H9 (cell line): ENCODE data around the gene VWF. TPM values are rescaled to one million over a fixed set of nuclear protein-coding genes. Genes with fewer than 3 reads are reported as not detected.
"Not testable (repeated sequence)": the region's sequence is repeated elsewhere in the genome, so short reads cannot be mapped to it uniquely, and the experiment has no call there.

Experiments
- DNase-seq: peaks from one replicate; pipeline ENCODE4 v3.0.0-alpha.2; 2017
- H2AFZ ChIP-seq: one replicate; pipeline ENCODE4 v1.6.1; 2013; ENCODE audit warnings: mild to moderate bottlenecking, low read length, control low read depth, moderate library complexity
- H2AK5ac ChIP-seq: 2 replicates; pipeline ENCODE4 v1.6.1; 2013; ENCODE audit warnings: low read length, control low read depth, mixed read lengths; ENCODE audit not compliant: insufficient read length
- H2BK120ac ChIP-seq: one replicate; pipeline ENCODE4 v1.6.1; 2013; ENCODE audit warnings: low read depth, mild to moderate bottlenecking, low read length, control low read depth, inconsistent platforms; ENCODE audit not compliant: poor library complexity, severe bottlenecking
- H2BK12ac ChIP-seq: 2 replicates; pipeline ENCODE4 v1.6.1; 2013; ENCODE audit warnings: low read length, control low read depth, mixed read lengths, low read depth; ENCODE audit not compliant: insufficient read length
- H2BK15ac ChIP-seq: 2 replicates; pipeline ENCODE4 v1.6.1; 2013; ENCODE audit warnings: low read depth, low read length, control low read depth
- H2BK20ac ChIP-seq: one replicate; pipeline ENCODE4 v1.6.1; 2013; ENCODE audit warnings: low read depth, mild to moderate bottlenecking, low read length, control low read depth, inconsistent platforms; ENCODE audit not compliant: poor library complexity, severe bottlenecking
- H2BK5ac ChIP-seq: 2 replicates; pipeline ENCODE4 v1.6.1; 2013; ENCODE audit warnings: low read length, control low read depth, mixed read lengths; ENCODE audit not compliant: insufficient read length
- H3K14ac ChIP-seq: 2 replicates; pipeline ENCODE4 v1.6.1; 2013; ENCODE audit warnings: low read length, control low read depth; ENCODE audit not compliant: insufficient read depth
- H3K18ac ChIP-seq: 2 replicates; pipeline ENCODE4 v1.6.1; 2013; ENCODE audit warnings: low read depth, mild to moderate bottlenecking, mixed read lengths, low read length, control low read depth; ENCODE audit not compliant: insufficient read length
- H3K23ac ChIP-seq: 2 replicates; pipeline ENCODE4 v1.6.1; 2013; ENCODE audit warnings: low read length, control low read depth, mixed read lengths, low read depth; ENCODE audit not compliant: insufficient read length
- H3K23me2 ChIP-seq: 2 replicates; pipeline ENCODE4 v1.6.1; 2013; ENCODE audit warnings: low read depth, mild to moderate bottlenecking, mixed read lengths, low read length, control low read depth; ENCODE audit not compliant: insufficient read length, poor library complexity, severe bottlenecking
- H3K27ac ChIP-seq: 2 replicates; pipeline ENCODE4 v1.5.1; 2013; ENCODE audit warnings: low read length, control low read depth, mixed read lengths, low read depth; ENCODE audit not compliant: insufficient read length
- H3K27me3 ChIP-seq: 2 replicates; pipeline ENCODE4 v1.6.1; 2013; ENCODE audit warnings: low read length, control low read depth, inconsistent platforms; ENCODE audit not compliant: insufficient read depth
- H3K4ac ChIP-seq: 2 replicates; pipeline ENCODE4 v1.6.1; 2013; ENCODE audit warnings: low read depth, mild to moderate bottlenecking, control low read depth, inconsistent platforms, low read length, moderate library complexity
- H3K4me1 ChIP-seq: 2 replicates; pipeline ENCODE4 v1.6.1; 2013; ENCODE audit warnings: low read length, control low read depth, inconsistent platforms; ENCODE audit not compliant: insufficient read depth
- H3K4me2 ChIP-seq: 2 replicates; pipeline ENCODE4 v1.6.1; 2013; ENCODE audit warnings: low read length, control low read depth, mixed read lengths; ENCODE audit not compliant: insufficient read length, insufficient read depth
- H3K56ac ChIP-seq: 2 replicates; pipeline ENCODE4 v1.6.1; 2013; ENCODE audit warnings: low read depth, mild to moderate bottlenecking, mixed read lengths, low read length, control low read depth; ENCODE audit not compliant: insufficient read length
- H3K79me1 ChIP-seq: 2 replicates; pipeline ENCODE4 v1.6.1; 2013; ENCODE audit warnings: low read depth, mild to moderate bottlenecking, moderate library complexity, low read length, control low read depth, inconsistent platforms; ENCODE audit not compliant: insufficient read depth, poor library complexity, severe bottlenecking
- H3K79me2 ChIP-seq: 2 replicates; pipeline ENCODE4 v1.6.1; 2013; ENCODE audit warnings: low read length, control low read depth, inconsistent platforms; ENCODE audit not compliant: insufficient read depth
- H3K9ac ChIP-seq: 2 replicates; pipeline ENCODE4 v1.6.1; 2013; ENCODE audit warnings: low read length, control low read depth, mixed read lengths; ENCODE audit not compliant: insufficient read length; ENCODE audit errors: extremely low read depth
- H3K9me3 ChIP-seq: one replicate; pipeline ENCODE4 v1.6.1; 2013; ENCODE audit warnings: low read depth, low read length, inconsistent platforms; ENCODE audit not compliant: control insufficient read depth
- H3T11ph ChIP-seq: one replicate; pipeline ENCODE4 v1.6.1; 2013; ENCODE audit warnings: mild to moderate bottlenecking, low read length, control low read depth, inconsistent platforms
- H4K20me1 ChIP-seq: one replicate; pipeline ENCODE4 v1.6.1; 2013; ENCODE audit not compliant: control insufficient read depth, insufficient read length, insufficient read depth
- H4K5ac ChIP-seq: 2 replicates; pipeline ENCODE4 v1.6.1; 2013; ENCODE audit warnings: low read depth, mild to moderate bottlenecking, mixed read lengths, low read length, control low read depth; ENCODE audit not compliant: insufficient read length
- H4K8ac ChIP-seq: replicated peaks from 2 replicates; pipeline ENCODE4 v1.6.1; 2013; ENCODE audit warnings: low read length, control low read depth, mixed read lengths, low read depth; ENCODE audit not compliant: insufficient read length
- H4K91ac ChIP-seq: 2 replicates; pipeline ENCODE4 v1.6.1; 2013; ENCODE audit warnings: low read depth, mild to moderate bottlenecking, moderate library complexity, mixed read lengths, low read length, control low read depth; ENCODE audit not compliant: insufficient read length
- H3K27ac Mint-ChIP-seq, 3 experiments: 2 replicates in 2 of 3; 3 replicates in 1 of 3; pipeline ENCODE4 v1.8.0; 2020 to 2021; ENCODE audit warnings: mixed read lengths in 3 of 3, mild to moderate bottlenecking in 1 of 3, moderate library complexity in 1 of 3
- H3K27me3 Mint-ChIP-seq: 2 replicates; pipeline ENCODE4 v1.8.0; 2021; ENCODE audit warnings: low read depth, mild to moderate bottlenecking, moderate library complexity, mixed read lengths
- H3K36me3 Mint-ChIP-seq, 3 experiments: 2 replicates in 2 of 3; 3 replicates in 1 of 3; pipeline ENCODE4 v1.8.0; 2020 to 2021; ENCODE audit warnings: low read depth in 3 of 3, mixed read lengths in 3 of 3; ENCODE audit not compliant: insufficient read depth in 1 of 3
- H3K4me1 Mint-ChIP-seq, 2 experiments: 2 replicates each; pipeline ENCODE4 v1.8.0; 2020; ENCODE audit warnings: mixed read lengths in 2 of 2
- H3K4me3 Mint-ChIP-seq, 2 experiments: 2 replicates in 1 of 2; 3 replicates in 1 of 2; pipeline ENCODE4 v1.8.0; 2020 to 2021; ENCODE audit warnings: mild to moderate bottlenecking in 2 of 2, mixed read lengths in 2 of 2, moderate library complexity in 1 of 2
- H3K9me3 Mint-ChIP-seq, 2 experiments: 2 replicates in 1 of 2; 3 replicates in 1 of 2; pipeline ENCODE4 v1.8.0; 2020; ENCODE audit warnings: mild to moderate bottlenecking in 2 of 2, mixed read lengths in 2 of 2, moderate library complexity in 1 of 2
- WGBS: extraction: QIAGEN DNeasy Blood & Tissue Kit; methylation state at CpG from one replicate; pipeline ENCODE4 v1.1.7; 2013; ENCODE audit warnings: missing lambda C conversion rate, low lambda C conversion rate, mixed read lengths; ENCODE audit not compliant: insufficient read length; ENCODE audit errors: extremely low coverage; 5-methylcytosine and 5-hydroxymethylcytosine counted together
- total RNA-seq: library from RNA; stranded (reverse); gene quantifications from 2 replicates; pipeline ENCODE4 v1.2.1, GENCODE V29; 2021
- TF ChIP-seq, protein P1 (sequence below): fragments of 200-600 bp; sonication (generic); conservative IDR thresholded peaks from 3 replicates; pipeline ENCODE4 v1.8.0; 2021; ENCODE audit warnings: antibody characterized with exemption, mild to moderate bottlenecking

The VWF gene
- total RNA-seq, 1 experiment from 2014 or later: 0.17 TPM

DNA sequence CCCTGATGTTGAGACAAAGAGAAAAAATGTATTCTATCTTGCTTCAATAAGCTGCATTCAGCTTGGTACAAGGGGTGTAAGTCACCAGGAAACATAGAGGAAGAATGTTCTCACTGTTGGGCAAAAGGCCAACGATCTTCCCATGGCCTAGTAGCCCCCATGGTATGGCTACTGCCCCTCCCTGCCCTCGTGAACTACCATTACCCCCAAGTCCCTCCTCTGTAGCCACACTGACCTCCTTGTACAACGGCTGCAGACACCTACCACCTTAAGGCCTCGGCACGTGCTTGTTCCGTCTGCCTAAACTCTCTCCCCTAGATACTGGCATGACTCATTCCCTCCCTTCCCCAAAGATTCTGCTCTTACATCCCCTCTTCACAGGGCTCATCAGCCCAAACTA lies 97.5 kb downstream of the VWF start:
- Histone ChIP-seq H3K27me3 (no peaks in the 10 kb centered on the region), H4K20me1 (no peaks in the 10 kb centered on the region), H3K4me2 (no peak overlapping the region), H2BK12ac (no peak overlapping the region), H2BK120ac (no peak overlapping the region), H3K23ac (no peak overlapping the region), H4K91ac (no peak overlapping the region), H3K56ac (no peak overlapping the region), H3K79me1 (no peaks in the 10 kb centered on the region), H3K4me1 (no peaks in the 10 kb centered on the region), H3K9me3 (no peaks in the 10 kb centered on the region), H2BK20ac (no peak overlapping the region), H4K5ac (no peak overlapping the region), H2AK5ac (no peak overlapping the region), H3T11ph (no peak overlapping the region), H3K14ac (no peak overlapping the region), H3K4ac (no peak overlapping the region), H2BK15ac (no peak overlapping the region), H3K79me2 (no peaks in the 10 kb centered on the region), H2AFZ (no peak overlapping the region), H2BK5ac (no peak overlapping the region), H3K27ac (no peak overlapping the region), H4K8ac (no peak overlapping the region), H3K18ac (no peak overlapping the region), H3K23me2 (no peaks in the 10 kb centered on the region), H3K9ac (no peak overlapping the region)
- no peak overlapping the region for H3K27ac Mint-ChIP-seq
- H3K27me3 Mint-ChIP-seq: peaks cover 2% of the 10 kb centered on the region; the same call in 1 of the 2 replicates
- no peak overlapping the region for H3K4me3 Mint-ChIP-seq
- TF ChIP-seq, protein P1, sequence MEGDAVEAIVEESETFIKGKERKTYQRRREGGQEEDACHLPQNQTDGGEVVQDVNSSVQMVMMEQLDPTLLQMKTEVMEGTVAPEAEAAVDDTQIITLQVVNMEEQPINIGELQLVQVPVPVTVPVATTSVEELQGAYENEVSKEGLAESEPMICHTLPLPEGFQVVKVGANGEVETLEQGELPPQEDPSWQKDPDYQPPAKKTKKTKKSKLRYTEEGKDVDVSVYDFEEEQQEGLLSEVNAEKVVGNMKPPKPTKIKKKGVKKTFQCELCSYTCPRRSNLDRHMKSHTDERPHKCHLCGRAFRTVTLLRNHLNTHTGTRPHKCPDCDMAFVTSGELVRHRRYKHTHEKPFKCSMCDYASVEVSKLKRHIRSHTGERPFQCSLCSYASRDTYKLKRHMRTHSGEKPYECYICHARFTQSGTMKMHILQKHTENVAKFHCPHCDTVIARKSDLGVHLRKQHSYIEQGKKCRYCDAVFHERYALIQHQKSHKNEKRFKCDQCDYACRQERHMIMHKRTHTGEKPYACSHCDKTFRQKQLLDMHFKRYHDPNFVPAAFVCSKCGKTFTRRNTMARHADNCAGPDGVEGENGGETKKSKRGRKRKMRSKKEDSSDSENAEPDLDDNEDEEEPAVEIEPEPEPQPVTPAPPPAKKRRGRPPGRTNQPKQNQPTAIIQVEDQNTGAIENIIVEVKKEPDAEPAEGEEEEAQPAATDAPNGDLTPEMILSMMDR: no peak
- H3K9me3 Mint-ChIP-seq: peaks cover 9 to 10% of the 10 kb centered on the region in 2 experiments; a peak in 3 of 5 replicates
- DNase-seq: peak; percentile 8
- peaks cover 0 to 8% (median 0%) of the 10 kb centered on the region in 3 experiments; a peak in 4 of 7 replicates for H3K36me3 Mint-ChIP-seq
- no peaks in the 10 kb centered on the region for H3K4me1 Mint-ChIP-seq
- no CpG with 5 or more reads among the region's 6 CpGs for WGBS

DNA sequence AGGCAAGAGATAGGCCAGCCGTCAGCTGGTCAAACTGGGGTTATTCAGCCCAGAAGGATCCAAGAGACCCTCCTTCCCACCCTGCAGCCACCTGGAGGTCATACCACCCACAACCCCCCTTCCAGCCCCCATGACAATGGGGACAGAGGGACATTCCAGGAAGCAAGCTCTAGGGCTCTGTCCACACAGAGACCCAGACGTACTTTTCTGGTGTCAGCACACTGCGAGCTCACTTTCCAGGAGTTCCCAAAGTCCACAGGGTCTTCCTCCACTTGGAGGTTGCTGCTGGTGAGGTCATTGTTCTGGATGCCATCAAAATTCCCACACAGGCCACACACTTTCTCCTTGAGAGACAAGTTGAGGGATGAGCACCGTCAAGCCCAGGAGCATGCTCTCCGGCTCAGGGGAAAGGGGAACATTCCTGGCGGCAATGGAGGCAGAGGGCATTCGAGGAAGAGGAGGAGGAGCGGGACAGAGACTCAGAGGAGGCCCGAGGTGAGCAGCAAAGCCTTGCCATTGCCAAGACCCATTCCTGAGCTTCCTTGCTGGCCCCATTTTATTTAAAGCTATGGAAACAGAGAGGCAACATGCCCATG lies 98.7 kb downstream of the VWF start:
- not testable (repeated sequence) for H3T11ph ChIP-seq, H2BK5ac ChIP-seq, H3K56ac ChIP-seq, H3K36me3 Mint-ChIP-seq, H3K4me1 Mint-ChIP-seq, H4K91ac ChIP-seq, H4K5ac ChIP-seq, H2AK5ac ChIP-seq, H3K27me3 Mint-ChIP-seq, H3K4me1 ChIP-seq, H2BK20ac ChIP-seq, H4K8ac ChIP-seq, H3K4ac ChIP-seq, H3K79me1 ChIP-seq, H3K9me3 ChIP-seq, H3K9me3 Mint-ChIP-seq, H3K27ac Mint-ChIP-seq, H3K23me2 ChIP-seq, H2AFZ ChIP-seq, H2BK12ac ChIP-seq, H3K18ac ChIP-seq, H2BK15ac ChIP-seq, H3K4me3 Mint-ChIP-seq, H3K14ac ChIP-seq, H3K4me2 ChIP-seq, H3K27me3 ChIP-seq, H3K27ac ChIP-seq, H4K20me1 ChIP-seq, H3K23ac ChIP-seq, H2BK120ac ChIP-seq, H3K9ac ChIP-seq, H3K79me2 ChIP-seq
- peak; percentile 20 for DNase-seq
- WGBS: no CpG with 5 or more reads among the region's 9 CpGs
